H1 (cell line): ENCODE measurements around the gene HMMR. TPM values are rescaled to one million over a fixed set of nuclear protein-coding genes. Genes with fewer than 3 reads are reported as not detected.

ENCODE experiments used
- ATF2 ChIP-seq: IDR thresholded peaks from 2 replicates; pipeline ENCODE4 v1.6.1; 2012; ENCODE audit warnings: low read length, inconsistent platforms
- CEBPB ChIP-seq: IDR thresholded peaks from 2 replicates; pipeline ENCODE4 v1.6.1; 2012; ENCODE audit warnings: low read depth, low read length
- CREB1 ChIP-seq: IDR thresholded peaks from 2 replicates; pipeline ENCODE4 v1.6.1; 2012; ENCODE audit warnings: inconsistent platforms
- polyA plus RNA-seq, 7 experiments: library from polyadenylated mRNA; depleted of rRNA in 3 of 7; stranded (reverse) in 5 of 7; unstranded in 2 of 7; fragments of >200 nt in 5 of 7; fragments of 200-250 nt in 2 of 7; gene quantifications; 1 replicate in 5 of 7; 2 replicates in 1 of 7; 4 replicates in 1 of 7; pipeline versions ENCODE4 v1.2.1 to v1.2.3, GENCODE V29; 2011 to 2013; ENCODE audit warnings: missing spikeins in 2 of 7, mixed read lengths in 2 of 7
- total RNA-seq: library from RNA; stranded (reverse); fragmentation: NEBNext Ultra II Directional; extraction: Animal tissue kit (Norgen Biotek cat#: 25700); gene quantifications from 2 replicates; pipeline ENCODE4 v1.2.1, GENCODE V29; 2021

Gene HMMR
- total and polyA plus RNA-seq, 2 of the 8 experiments (the other 6 are each of a cell fraction or from before 2014, with no cell fraction given), result 17.5 to 77.3 TPM

- TF ChIP-seq ATF2 (no peak), CREB1 (no peak), CEBPB (no peak)
- TF ChIP-seq, all 59 proteins: peak for 3
These were observed 45.6 kb downstream of the HMMR start (continued) for GRCh38 chr5:163506095-163506457.
